Adrenal gland (tissue), 12 donors: ENCODE data around the gene TCERG1L. TPM values are rescaled to one million over a fixed set of nuclear protein-coding genes. Genes with fewer than 3 reads are reported as not detected.

Experiments
- DNase-seq, 7 donors: peaks; one replicate each; pipeline ENCODE4 v3.0.0-alpha.2; 2019 to 2020
- H3K27ac ChIP-seq, 5 donors: fragments of 200-600 bp; sonication (generic) in 4 of 5; 1 replicate in 3 of 5; 2 replicates in 2 of 5; pipeline versions ENCODE4 v1.5.1 to v1.8.0; 2016 to 2020; ENCODE audit warnings: mild to moderate bottlenecking in 1 of 5
- H3K27me3 ChIP-seq: fragments of 200-600 bp; 2 replicates; pipeline ENCODE4 v1.8.0; 2021
- H3K36me3 ChIP-seq, 2 donors: fragments of 200-600 bp; replicated peaks in 1 of 2; 1 replicate in 1 of 2; 2 replicates in 1 of 2; pipeline versions ENCODE4 v1.5.1 to v1.8.0; 2018 to 2022
- H3K4me1 ChIP-seq, 2 donors: fragments of 200-600 bp; replicated peaks in 1 of 2; 1 replicate in 1 of 2; 2 replicates in 1 of 2; pipeline versions ENCODE4 v1.5.1 to v1.8.0; 2018 to 2021
- H3K4me3 ChIP-seq, 4 donors: fragments of 200-600 bp; sonication (generic) in 3 of 4; one replicate each; pipeline ENCODE4 v1.5.1; 2016 to 2018
- H3K9me3 ChIP-seq, 3 donors: fragments of 200-600 bp; sonication (generic) in 1 of 3; replicated peaks in 1 of 3; 1 replicate in 2 of 3; 2 replicates in 1 of 3; pipeline versions ENCODE4 v1.5.1 to v1.8.0; 2016 to 2021
- POLR2A ChIP-seq, 2 donors: fragments of 450-650 bp; IDR thresholded peaks; one replicate each; pipeline ENCODE4 v1.6.1; 2017; ENCODE audit warnings: antibody characterized with exemption in 2 of 2, mild to moderate bottlenecking in 2 of 2, moderate library complexity in 1 of 2
- WGBS, 4 donors: extraction: QIAGEN DNeasy Blood & Tissue Kit in 2 of 4; methylation state at CpG; one replicate each; pipeline versions ENCODE4 v1.1.5 to v1.1.7; 2013 to 2017; 5-methylcytosine and 5-hydroxymethylcytosine counted together
- intact Hi-C, 2 donors: fragments of 100-400 bp; cut with DNase I; formaldehyde crosslinking; loops; one replicate each; pipeline versions ENCODE4 v1.14.1 to v1.15.0; 2022 to 2023
- polyA plus RNA-seq, 3 donors: library from polyadenylated mRNA; stranded (reverse); fragments of 200-250 nt in 2 of 3; fragments of 350-450 nt in 1 of 3; fragmentation: Illumina TruSeq in 1 of 3; extraction: RNeasy Lipid Tissue Mini Kit (QIAGEN cat#74804) in 1 of 3; gene quantifications; one replicate each; pipeline ENCODE4 v1.2.3, GENCODE V29; 2013 to 2014
- total RNA-seq, 9 donors: library from RNA; depleted of rRNA in 4 of 9; stranded (reverse); fragments of >200 nt in 4 of 9; fragments of 120-200 nt in 1 of 9; fragmentation: NEBNext Ultra II Directional in 1 of 9; extraction: Animal tissue kit (Norgen Biotek cat#: 25700) in 1 of 9; gene quantifications; one replicate each; pipeline versions ENCODE4 v1.1.0 to v1.2.4, GENCODE V29; 2013 to 2023
- TF ChIP-seq, protein P1 (sequence below), 6 experiments: fragments of 450-650 bp in 4 of 6; fragments of 200-600 bp in 2 of 6; sonication (generic) in 1 of 6; IDR thresholded peaks; 1 replicate in 5 of 6; 2 replicates in 1 of 6; pipeline versions ENCODE4 v1.5.1 to v1.8.0; 2016 to 2021; ENCODE audit warnings: antibody characterized with exemption in 6 of 6, mild to moderate bottlenecking in 2 of 6, moderate library complexity in 1 of 6
- donor health status: healthy with polysubstance abuse.
- donor health status: Bipolar disorder and iron deficiency.
- donor health status: DM: yes; HTN: yes; CAD: no.
- donor health status: DM: no; HTN: no; CAD: no.
- donor health status: DM: no; HTN: no; CAD: no.
- donor health status: DM: yes; HTN: yes; CAD: no.

Gene TCERG1L
- total and polyA plus RNA-seq, 12 donors = 0.17 to 3.4 (median 0.97) TPM

DNA sequence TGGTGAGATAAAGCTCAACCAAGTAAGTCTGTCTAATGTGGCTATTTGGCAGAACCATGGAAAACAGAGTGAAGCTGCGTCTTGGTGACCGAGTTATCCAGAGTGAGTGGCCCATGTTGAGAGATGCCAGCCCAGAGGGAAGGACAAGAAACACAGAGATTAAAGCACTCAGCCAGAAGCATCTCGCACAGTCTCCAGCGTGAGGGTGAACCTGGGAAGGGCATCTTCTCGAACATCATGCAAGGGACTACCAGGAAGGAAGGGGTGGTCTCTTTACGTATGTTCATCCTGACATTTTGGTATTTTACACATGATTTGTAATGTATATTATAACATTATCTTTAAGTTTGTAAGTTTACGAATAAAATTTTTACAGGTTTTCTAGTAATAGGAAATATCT lies 146.4 kb downstream of the TCERG1L start:
- Histone ChIP-seq H3K27ac (no peak overlapping the region), H3K36me3 (no peaks in the 10 kb centered on the region), H3K4me3 (no peak overlapping the region), H3K27me3 (no peaks in the 10 kb centered on the region), H3K9me3 (no peaks in the 10 kb centered on the region), H3K4me1 (no peaks in the 10 kb centered on the region)
- 79 to 90% (median 89%) methylated on average over 7 of the region's 7 CpGs for WGBS, 4 donors
- TF ChIP-seq POLR2A (IDR thresholded peaks at IDR 0.05) = no peak
- TF ChIP-seq, protein P1, sequence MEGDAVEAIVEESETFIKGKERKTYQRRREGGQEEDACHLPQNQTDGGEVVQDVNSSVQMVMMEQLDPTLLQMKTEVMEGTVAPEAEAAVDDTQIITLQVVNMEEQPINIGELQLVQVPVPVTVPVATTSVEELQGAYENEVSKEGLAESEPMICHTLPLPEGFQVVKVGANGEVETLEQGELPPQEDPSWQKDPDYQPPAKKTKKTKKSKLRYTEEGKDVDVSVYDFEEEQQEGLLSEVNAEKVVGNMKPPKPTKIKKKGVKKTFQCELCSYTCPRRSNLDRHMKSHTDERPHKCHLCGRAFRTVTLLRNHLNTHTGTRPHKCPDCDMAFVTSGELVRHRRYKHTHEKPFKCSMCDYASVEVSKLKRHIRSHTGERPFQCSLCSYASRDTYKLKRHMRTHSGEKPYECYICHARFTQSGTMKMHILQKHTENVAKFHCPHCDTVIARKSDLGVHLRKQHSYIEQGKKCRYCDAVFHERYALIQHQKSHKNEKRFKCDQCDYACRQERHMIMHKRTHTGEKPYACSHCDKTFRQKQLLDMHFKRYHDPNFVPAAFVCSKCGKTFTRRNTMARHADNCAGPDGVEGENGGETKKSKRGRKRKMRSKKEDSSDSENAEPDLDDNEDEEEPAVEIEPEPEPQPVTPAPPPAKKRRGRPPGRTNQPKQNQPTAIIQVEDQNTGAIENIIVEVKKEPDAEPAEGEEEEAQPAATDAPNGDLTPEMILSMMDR (IDR thresholded peaks at IDR 0.05) = no peak
- no peak for DNase-seq
- intact Hi-C loops = no loop called here

DNA sequence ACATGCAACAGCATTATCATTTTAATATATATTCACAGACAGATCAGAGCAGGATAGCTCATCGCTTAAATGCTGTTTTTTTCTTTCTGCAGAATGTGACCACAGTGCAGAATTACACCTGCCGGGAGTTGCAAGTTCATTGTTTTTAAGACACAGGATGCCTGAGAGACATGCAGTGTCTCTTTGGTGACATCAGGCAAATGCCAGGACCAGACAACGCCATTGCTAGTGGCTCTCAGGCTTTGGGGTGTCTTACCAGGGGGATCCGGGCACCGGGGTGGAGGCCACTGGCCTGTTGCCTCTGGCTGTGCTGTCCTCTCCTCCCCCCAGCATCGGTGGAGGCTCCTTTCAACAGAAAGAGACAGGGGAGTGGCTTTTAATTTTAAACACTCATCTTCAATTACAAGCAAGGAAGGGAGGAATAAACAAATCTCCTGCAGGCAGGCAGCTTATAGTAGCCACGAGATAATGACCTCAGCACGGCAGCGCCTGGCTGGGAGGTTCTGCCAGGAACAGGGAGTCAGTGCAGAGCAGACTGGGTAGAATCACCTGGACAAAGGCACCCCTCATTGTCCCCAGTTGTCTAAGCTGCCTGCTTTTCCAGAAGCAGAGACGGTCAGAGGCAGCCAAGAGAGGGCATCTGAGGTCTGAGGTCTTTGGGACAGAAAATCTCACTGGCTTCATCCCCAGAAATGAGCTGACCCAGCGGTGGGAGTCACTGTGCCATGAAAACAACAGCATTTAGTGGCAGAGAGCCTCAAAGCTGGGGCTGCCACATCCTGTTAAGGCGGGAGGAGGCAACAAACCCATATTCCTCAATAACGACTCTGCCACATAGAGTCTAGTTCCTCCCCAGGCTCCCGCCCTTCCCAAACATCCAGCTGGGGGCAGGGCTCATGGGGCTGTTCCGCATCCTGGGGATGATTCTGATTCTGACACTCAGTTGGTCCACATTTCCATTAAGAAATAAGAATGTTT lies 148.4 kb downstream of the TCERG1L start:
- 71 to 74% (median 73%) methylated on average over 13 to 15 of the region's 15 CpGs for WGBS, 4 donors
- H3K9me3 ChIP-seq = no peaks in the 10 kb centered on the region
- TF ChIP-seq, protein P1 (IDR thresholded peaks at IDR 0.05) = no peak
- TF ChIP-seq POLR2A (IDR thresholded peaks at IDR 0.05) = no peak
- peak overlapping the region in 1 of 5 donors; percentile 30 for H3K27ac ChIP-seq
- H3K4me1 ChIP-seq = no peaks in the 10 kb centered on the region
- peak in 1 of 7 donors; percentile 71 for DNase-seq
- H3K36me3 ChIP-seq = no peaks in the 10 kb centered on the region
- intact Hi-C loops = no loop called here
- H3K4me3 ChIP-seq = no peak overlapping the region
- H3K27me3 ChIP-seq = no peaks in the 10 kb centered on the region

DNA sequence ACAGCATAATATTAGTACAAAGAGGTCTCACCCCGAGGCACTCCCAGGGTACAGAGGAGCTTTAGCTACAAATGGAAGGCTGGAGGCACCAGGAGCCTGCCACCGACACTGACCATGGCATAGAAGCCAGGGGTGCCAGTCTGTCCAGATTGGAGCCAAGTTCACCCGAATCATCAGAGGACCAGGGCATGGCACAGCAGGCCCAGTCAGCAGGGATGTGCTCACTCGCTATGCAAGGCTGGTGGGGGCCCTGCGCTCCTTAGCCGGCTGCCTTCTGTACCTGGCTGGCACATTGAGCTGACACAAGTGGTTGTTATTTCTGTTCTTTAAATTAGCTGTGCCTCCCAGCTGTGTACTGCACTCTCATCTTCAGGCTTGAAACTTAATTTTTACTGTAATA lies 149.3 kb downstream of the TCERG1L start:
- H3K27ac ChIP-seq = no peak overlapping the region
- no peaks in the 10 kb centered on the region for H3K36me3 ChIP-seq
- H3K4me3 ChIP-seq = no peak overlapping the region
- intact Hi-C loops = no loop called here
- 71 to 89% (median 81%) methylated on average over 6 of the region's 6 CpGs for WGBS, 4 donors
- no peaks in the 10 kb centered on the region for H3K9me3 ChIP-seq
- H3K27me3 ChIP-seq = no peaks in the 10 kb centered on the region
- no peak for TF ChIP-seq POLR2A (IDR thresholded peaks at IDR 0.05)
- TF ChIP-seq, protein P1 (IDR thresholded peaks at IDR 0.05) = no peak
- no peaks in the 10 kb centered on the region for H3K4me1 ChIP-seq
- no peak for DNase-seq

DNA sequence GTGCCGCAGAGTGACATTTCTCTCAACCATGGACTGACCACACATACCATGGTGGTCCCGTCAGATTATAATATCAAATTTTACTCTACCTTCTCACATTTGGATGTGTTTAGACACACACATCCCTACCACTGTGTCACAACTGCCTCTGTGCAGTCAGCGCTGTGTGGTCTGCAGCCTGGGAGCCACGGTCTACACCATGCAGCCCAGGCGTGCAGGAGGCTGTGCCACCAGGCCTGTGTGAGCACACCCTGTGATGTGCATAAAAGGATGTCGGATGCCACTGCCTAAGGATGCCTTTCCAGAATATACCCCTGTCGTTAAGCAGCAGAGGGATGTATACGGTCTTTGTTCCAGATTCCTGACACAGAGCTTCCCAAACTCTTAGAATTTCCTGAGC lies 150.4 kb downstream of the TCERG1L start:
- Histone ChIP-seq H3K36me3 (no peaks in the 10 kb centered on the region), H3K4me3 (no peak overlapping the region), H3K9me3 (no peaks in the 10 kb centered on the region), H3K27me3 (no peaks in the 10 kb centered on the region), H3K4me1 (no peaks in the 10 kb centered on the region), H3K27ac (no peak overlapping the region)
- WGBS, 4 donors = 78 to 99% (median 89%) methylated on average over 7 to 8 of the region's 8 CpGs
- TF ChIP-seq POLR2A (IDR thresholded peaks at IDR 0.05) = no peak
- TF ChIP-seq, protein P1 (IDR thresholded peaks at IDR 0.05) = no peak
- DNase-seq = no peak
- intact Hi-C loops = no loop called here
